PFSK-1 (cell line): ENCODE data around the gene ACSL5.

Source experiments
- POLR2AphosphoS5 ChIP-seq: IDR thresholded peaks from 2 replicates; pipeline ENCODE4 v1.6.1; 2012; ENCODE audit warnings: low read depth, mild to moderate bottlenecking, control low read depth, low read length, moderate library complexity
- SIN3A ChIP-seq: IDR thresholded peaks from 2 replicates; pipeline ENCODE4 v1.6.1; 2012; ENCODE audit warnings: mild to moderate bottlenecking, low read length, moderate library complexity, borderline replicate concordance; ENCODE audit not compliant: insufficient read depth
- TAF1 ChIP-seq: IDR thresholded peaks from 2 replicates; pipeline ENCODE4 v1.6.1; 2012; ENCODE audit warnings: low read length, control low read depth, borderline replicate concordance; ENCODE audit not compliant: insufficient read depth

DNA sequence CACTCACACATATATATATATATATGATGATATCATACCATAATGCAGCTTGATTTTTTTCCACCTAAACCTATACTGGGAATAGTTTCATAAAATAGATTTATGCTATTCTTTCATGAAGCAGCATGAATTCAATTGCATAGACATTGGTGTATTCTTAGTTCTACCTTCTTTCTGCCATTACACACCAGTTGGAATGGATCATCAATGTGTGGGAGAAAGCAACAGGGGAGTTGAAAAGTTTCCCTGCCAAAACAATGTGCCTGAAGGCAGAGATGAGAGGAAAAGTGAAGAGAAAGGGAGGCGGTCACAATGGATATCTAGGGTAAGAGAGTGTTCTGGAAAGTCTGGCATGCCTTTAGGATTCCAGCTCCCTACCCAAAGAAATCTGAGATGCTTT is 25.2 kb upstream of the ACSL5 start:
- no peak for TF ChIP-seq POLR2AphosphoS5
- no peak for TF ChIP-seq SIN3A
- no peak for TF ChIP-seq TAF1
